GM12878 (cell line): ENCODE measurements around the gene CAND1. TPM values are rescaled to one million over a fixed set of nuclear protein-coding genes. Genes with fewer than 3 reads are reported as not detected.

ENCODE experiments used
- EP300 ChIP-seq, 2 experiments: fragments of 150-350 bp in 1 of 2; IDR thresholded peaks; 2 replicates each; pipeline ENCODE4 v1.6.1; 2011 to 2012; ENCODE audit warnings: low read depth in 2 of 2, low read length in 2 of 2, borderline replicate concordance in 1 of 2, improper control_type of control experiment in 1 of 2, inconsistent platforms in 1 of 2; ENCODE audit not compliant: control insufficient read depth in 1 of 2
- MAX ChIP-seq: IDR thresholded peaks from 2 replicates; pipeline ENCODE4 v1.6.1; 2012; ENCODE audit warnings: low read depth, low read length, improper control_type of control experiment
- NKRF ChIP-seq: fragments of 450-650 bp; conservative IDR thresholded peaks from 2 replicates; pipeline ENCODE4 v1.6.1; 2017; ENCODE audit warnings: mild to moderate bottlenecking, moderate library complexity
- RELB ChIP-seq: fragments of 450-650 bp; IDR thresholded peaks from 2 replicates; pipeline ENCODE4 v1.6.1; 2017; ENCODE audit warnings: low read depth, mild to moderate bottlenecking, moderate library complexity
- ZBTB11 ChIP-seq: fragments of 450-650 bp; formaldehyde crosslinking; IDR thresholded peaks from 2 replicates; pipeline ENCODE4 v1.5.0; 2022; ENCODE audit warnings: mild to moderate bottlenecking, missing genetic modification characterization
- polyA plus RNA-seq, 11 experiments: library from polyadenylated mRNA; depleted of rRNA in 4 of 11; unstranded in 6 of 11; stranded (reverse) in 5 of 11; fragments of >200 nt; fragmentation: Nextera tagmentation in 4 of 11; fragmentation: Illumina TruSeq in 1 of 11; extraction: Ambion mirVana in 4 of 11; extraction: Trizol in 1 of 11; gene quantifications; 1 replicate in 1 of 11; 2 replicates in 10 of 11; pipeline versions ENCODE4 v1.2.1 to v1.2.3, GENCODE V29; 2011 to 2016; ENCODE audit warnings: inconsistent platforms in 2 of 11, missing spikeins in 2 of 11, low read depth in 1 of 11
- total RNA-seq, 4 experiments: library from RNA; depleted of rRNA in 3 of 4; stranded (reverse); fragments of >200 nt in 3 of 4; fragmentation: Illumina TruSeq in 1 of 4; extraction: Trizol in 1 of 4; gene quantifications; 2 replicates each; pipeline versions ENCODE4 v1.2.1 to v1.2.3, GENCODE V29; 2013 to 2021

The CAND1 gene
- total and polyA plus RNA-seq, 10 of the 15 experiments (the other 5 are each of a cell fraction or from before 2014, with no cell fraction given), result 34.5 to 213 (median 96.0) TPM

- TF ChIP-seq NKRF (no peak), EP300 (IDR thresholded peaks at IDR 0.05; ENCODE audit: borderline replicate concordance in 1 of 2, control insufficient read depth in 1 of 2, low read depth in 2 of 2, low read length in 2 of 2) (no peak), MAX (no peak), ZBTB11 (CRISPR knock-in tag) (no peak), RELB (no peak)
Observed at GRCh38 chr12:67322580-67322979, 53.4 kb downstream of the CAND1 start (continued).
